NT2/D1 (cell line): ENCODE data around the gene LTBP1.

ENCODE experiments used
- DNase-seq: peaks from one replicate; pipeline ENCODE4 v3.0.0-alpha.2; 2011; ENCODE audit warnings: low read depth, low spot score
- H3K27me3 ChIP-seq: 2 replicates; pipeline ENCODE4 v1.6.0; 2011; ENCODE audit warnings: mild to moderate bottlenecking; ENCODE audit not compliant: insufficient read length, insufficient read depth
- H3K36me3 ChIP-seq: 2 replicates; pipeline ENCODE4 v1.6.1; 2011; ENCODE audit warnings: mild to moderate bottlenecking, low read length, mixed read lengths; ENCODE audit not compliant: insufficient read depth, insufficient read length
- H3K4me1 ChIP-seq: 2 replicates; pipeline ENCODE4 v1.5.1; 2011; ENCODE audit not compliant: insufficient read depth, insufficient read length
- H3K4me3 ChIP-seq: 2 replicates; pipeline ENCODE4 v1.5.1; 2011; ENCODE audit warnings: low read depth; ENCODE audit not compliant: insufficient read length
- H3K9ac ChIP-seq: 2 replicates; pipeline ENCODE4 v1.6.0; 2011; ENCODE audit warnings: low read depth; ENCODE audit not compliant: insufficient read length
- H3K9me3 ChIP-seq: 2 replicates; pipeline ENCODE4 v1.5.1; 2011; ENCODE audit warnings: mild to moderate bottlenecking, low read length; ENCODE audit not compliant: insufficient read depth
- SUZ12 ChIP-seq: IDR thresholded peaks from 2 replicates; pipeline ENCODE4 v1.6.1; 2011; ENCODE audit not compliant: insufficient read length, insufficient read depth; ENCODE audit errors: extremely low read depth
- YY1 ChIP-seq: IDR thresholded peaks from 2 replicates; pipeline ENCODE4 v1.6.1; 2011; ENCODE audit not compliant: insufficient read length, insufficient read depth
- ZNF274 ChIP-seq: IDR thresholded peaks from 2 replicates; pipeline ENCODE4 v1.6.1; 2011; ENCODE audit warnings: mild to moderate bottlenecking, low read depth, low read length

Gene LTBP1

DNA sequence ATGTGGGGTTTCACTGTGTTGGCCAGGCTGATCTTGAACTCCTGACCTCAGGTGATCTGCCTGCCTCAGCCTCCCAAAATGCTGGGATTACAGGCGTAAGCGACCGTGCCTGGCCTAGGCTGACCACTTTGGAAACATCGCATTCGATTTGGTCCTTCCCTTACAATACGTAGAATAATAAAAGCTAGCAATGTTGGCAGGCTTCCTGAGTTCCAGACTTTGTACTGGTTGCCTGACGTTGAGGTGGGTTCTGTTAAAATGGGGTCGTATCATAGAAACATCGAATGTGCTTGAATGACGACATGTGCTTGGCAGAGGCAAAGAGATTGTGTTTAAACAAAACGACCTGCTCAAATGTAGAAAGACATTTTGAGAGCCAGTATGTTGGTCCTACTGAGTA is 56.1 kb downstream of the LTBP1 start:
- H3K4me1 ChIP-seq: no peaks in the 10 kb centered on the region
- no peaks in the 10 kb centered on the region for H3K27me3 ChIP-seq
- no peaks in the 10 kb centered on the region for H3K9me3 ChIP-seq
- H3K9ac ChIP-seq: no peak overlapping the region
- no peak for DNase-seq
- H3K4me3 ChIP-seq: no peak overlapping the region
- no peaks in the 10 kb centered on the region for H3K36me3 ChIP-seq
- TF ChIP-seq YY1 (no peak), SUZ12 (no peak), ZNF274 (no peak)

GRCh38 chr2:33005057-33005456 is 58.3 kb downstream of the LTBP1 start:
- H3K9me3 ChIP-seq: no peaks in the 10 kb centered on the region
- H3K4me3 ChIP-seq: no peak overlapping the region
- H3K27me3 ChIP-seq: no peaks in the 10 kb centered on the region
- no peaks in the 10 kb centered on the region for H3K36me3 ChIP-seq
- no peak overlapping the region for H3K9ac ChIP-seq
- no peaks in the 10 kb centered on the region for H3K4me1 ChIP-seq
- DNase-seq: no peak
- TF ChIP-seq ZNF274: no peak
- TF ChIP-seq SUZ12: no peak
- no peak for TF ChIP-seq YY1

DNA sequence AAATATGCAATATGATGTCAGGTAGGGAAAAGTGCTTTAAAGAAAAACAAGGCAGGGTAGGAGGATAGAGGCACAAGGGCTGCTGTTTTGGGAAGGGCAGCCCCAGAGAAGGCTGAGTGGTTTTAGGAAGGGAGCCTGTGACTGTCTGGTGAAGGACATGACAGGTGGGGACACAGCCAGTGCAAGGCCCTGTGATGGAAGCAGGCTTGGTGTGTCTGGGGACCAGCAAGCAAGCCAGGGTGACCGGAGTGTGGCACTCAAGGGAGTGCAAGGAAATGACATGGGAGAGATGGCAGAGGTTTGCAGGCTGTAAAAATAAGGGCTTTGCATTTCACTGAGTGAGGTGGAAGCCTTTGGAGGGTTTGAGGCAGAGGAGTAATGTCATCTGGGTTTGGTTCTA is 62.0 kb downstream of the LTBP1 start:
- no peak for TF ChIP-seq SUZ12
- TF ChIP-seq YY1: no peak
- TF ChIP-seq ZNF274: no peak
- no peaks in the 10 kb centered on the region for H3K9me3 ChIP-seq
- H3K36me3 ChIP-seq: no peaks in the 10 kb centered on the region
- H3K27me3 ChIP-seq: no peaks in the 10 kb centered on the region
- no peak overlapping the region for H3K9ac ChIP-seq
- H3K4me1 ChIP-seq: no peaks in the 10 kb centered on the region
- no peak overlapping the region for H3K4me3 ChIP-seq
- DNase-seq: no peak

DNA sequence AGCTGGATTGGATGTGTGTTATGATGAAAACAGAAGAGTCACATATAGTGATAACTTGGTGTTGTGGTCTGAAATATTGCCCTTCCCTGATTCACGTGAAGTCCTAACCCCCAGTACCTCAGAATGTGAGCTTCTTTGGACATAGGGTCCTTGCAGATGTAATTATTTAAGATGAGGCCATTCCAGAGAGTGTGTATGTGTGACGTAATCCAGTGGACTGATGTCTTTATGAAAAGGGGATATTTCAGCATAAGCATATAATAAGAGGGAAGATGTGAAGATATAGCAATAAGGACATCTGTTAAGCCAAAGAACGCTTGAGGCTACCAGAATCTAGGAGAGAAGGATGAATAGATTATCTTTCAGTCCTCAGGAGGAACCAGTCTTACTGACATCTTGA is 62.5 kb downstream of the LTBP1 start:
- Histone ChIP-seq H3K9me3 (no peaks in the 10 kb centered on the region), H3K4me3 (no peak overlapping the region), H3K9ac (no peak overlapping the region), H3K27me3 (no peaks in the 10 kb centered on the region), H3K4me1 (no peaks in the 10 kb centered on the region), H3K36me3 (no peaks in the 10 kb centered on the region)
- no peak for DNase-seq
- TF ChIP-seq YY1: no peak
- TF ChIP-seq SUZ12: no peak
- no peak for TF ChIP-seq ZNF274

DNA sequence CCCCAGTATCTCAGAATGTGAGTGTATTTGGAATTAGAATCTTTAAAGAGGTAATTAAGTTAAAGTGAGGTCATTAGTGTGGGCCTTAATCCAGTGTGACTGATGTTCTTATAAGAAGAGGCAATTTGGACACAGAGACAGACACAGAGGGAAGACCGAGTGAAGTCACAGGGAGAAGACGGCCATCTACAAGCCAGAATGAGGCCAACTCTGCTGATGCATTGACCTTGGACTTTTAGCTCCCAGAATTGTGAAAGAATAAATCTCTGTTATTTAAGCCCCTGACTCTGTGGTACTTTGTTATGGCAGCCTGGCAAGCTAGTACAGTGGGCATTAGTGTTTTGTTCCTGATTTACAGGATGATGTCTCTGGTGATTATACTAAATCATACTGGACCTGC is 64.6 kb downstream of the LTBP1 start:
- no peaks in the 10 kb centered on the region for H3K9me3 ChIP-seq
- no peak overlapping the region for H3K4me3 ChIP-seq
- H3K36me3 ChIP-seq: no peaks in the 10 kb centered on the region
- no peak for DNase-seq
- H3K9ac ChIP-seq: no peak overlapping the region
- no peaks in the 10 kb centered on the region for H3K27me3 ChIP-seq
- H3K4me1 ChIP-seq: no peaks in the 10 kb centered on the region
- TF ChIP-seq SUZ12: no peak
- TF ChIP-seq YY1: no peak
- no peak for TF ChIP-seq ZNF274

- no peak for DNase-seq
- Histone ChIP-seq H3K36me3 (no peaks in the 10 kb centered on the region), H3K4me1 (no peaks in the 10 kb centered on the region), H3K9ac (no peak overlapping the region), H3K4me3 (no peak overlapping the region), H3K27me3 (no peaks in the 10 kb centered on the region), H3K9me3 (no peaks in the 10 kb centered on the region)
- no peak for TF ChIP-seq ZNF274
- no peak for TF ChIP-seq SUZ12
- TF ChIP-seq YY1: no peak
Observed at GRCh38 chr2:33011941-33012340, 65.2 kb downstream of the LTBP1 start.

DNA sequence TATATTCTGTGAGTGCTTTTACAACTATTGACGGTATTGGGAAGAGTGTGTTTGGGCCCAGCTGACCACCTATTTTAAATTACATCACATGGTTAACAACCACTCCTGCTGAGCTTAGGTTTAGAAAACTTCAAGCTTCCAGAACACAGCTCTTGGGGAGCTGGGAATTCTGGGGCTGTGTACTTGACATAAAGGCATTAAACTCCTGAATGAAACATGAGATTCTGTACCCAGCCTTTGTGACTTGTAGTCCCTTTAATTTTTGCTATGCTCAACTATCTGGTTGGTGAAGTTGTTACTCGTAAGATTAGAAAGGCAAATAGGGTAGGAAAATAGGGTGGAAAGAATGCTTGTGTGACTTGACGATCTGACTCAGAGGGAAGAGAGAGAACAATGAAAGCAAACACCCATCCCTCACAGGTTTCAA is 66.9 kb downstream of the LTBP1 start:
- no peak for DNase-seq
- Histone ChIP-seq H3K9me3 (no peaks in the 10 kb centered on the region), H3K9ac (no peak overlapping the region), H3K36me3 (no peaks in the 10 kb centered on the region), H3K4me3 (no peak overlapping the region), H3K27me3 (no peaks in the 10 kb centered on the region), H3K4me1 (no peaks in the 10 kb centered on the region)
- no peak for TF ChIP-seq ZNF274
- no peak for TF ChIP-seq YY1
- no peak for TF ChIP-seq SUZ12

- no peak for TF ChIP-seq SUZ12
- no peak for TF ChIP-seq ZNF274
- TF ChIP-seq YY1: no peak
- Histone ChIP-seq H3K27me3 (no peaks in the 10 kb centered on the region), H3K9ac (no peak overlapping the region), H3K9me3 (no peaks in the 10 kb centered on the region), H3K36me3 (no peaks in the 10 kb centered on the region), H3K4me3 (no peak overlapping the region), H3K4me1 (no peaks in the 10 kb centered on the region)
- DNase-seq: no peak
Observed at GRCh38 chr2:33014268-33014667, 67.5 kb downstream of the LTBP1 start.
